ENCODE measurements around the gene RAB19. TPM values are rescaled to one million over a fixed set of nuclear protein-coding genes. Genes with fewer than 3 reads are reported as not detected.

The RAB19 gene
- total and polyA plus RNA-seq, 2 donors (not counting 1 experiment from before 2014, with no cell fraction given): 0.37 to 1.1 TPM

- ATAC-seq (ENCODE audit: low read depth) (no peak), DNase-seq (no peak)
- H3K4me1 ChIP-seq (ENCODE audit: control insufficient read depth in 2 of 2, insufficient read depth in 2 of 2, low read length in 2 of 2): peaks cover 7 to 8% of the 10 kb centered on the region in 2 donors
- H3K27me3 ChIP-seq (replicated peaks in 1 of 4; ENCODE audit: control extremely low read depth in 1 of 4, control insufficient read depth in 3 of 4, insufficient read depth in 4 of 4, low read length in 3 of 4): no peaks in the 10 kb centered on the region
- no peaks in the 10 kb centered on the region for H3K9me3 Mint-ChIP-seq (ENCODE audit: insufficient read depth)
- peaks cover 3% of the 10 kb centered on the region for H3K79me2 ChIP-seq (ENCODE audit: control insufficient read depth, insufficient read depth, low read length)
- peaks cover 39% of the 10 kb centered on the region for H4K20me1 ChIP-seq (ENCODE audit: control insufficient read depth, insufficient read depth, low read length, poor library complexity, severe bottlenecking)
- peaks cover 16% of the 10 kb centered on the region for H3K4me1 Mint-ChIP-seq
- H2AFZ ChIP-seq (ENCODE audit: insufficient read depth, low read depth, low read length, poor library complexity, severe bottlenecking): no peak overlapping the region
- no peak overlapping the region for H3K27ac Mint-ChIP-seq
- peaks cover 13 to 60% of the 10 kb centered on the region in 2 experiments for H3K36me3 ChIP-seq (replicated peaks in 1 of 2; ENCODE audit: control extremely low read depth in 1 of 2, control insufficient read depth in 1 of 2, extremely low read depth in 1 of 2, insufficient read depth in 2 of 2, low read length in 1 of 2)
- TF ChIP-seq EZH2 (IDR thresholded peaks at IDR 0.05; ENCODE audit: borderline replicate concordance, insufficient read depth, low read depth, low read length, poor library complexity, severe bottlenecking) (no peak), CTCF (IDR thresholded peaks at IDR 0.05) (no peak)
- CTCF ChIA-PET: no interaction called here
- H3K9ac ChIP-seq (ENCODE audit: low read length): no peak overlapping the region
- POLR2A ChIA-PET: no interaction called here
- no peaks in the 10 kb centered on the region for H3K27me3 Mint-ChIP-seq
- H3K4me3 ChIP-seq (ENCODE audit: control extremely low read depth in 1 of 5, extremely low read depth in 1 of 5, insufficient read depth in 1 of 5, low read depth in 2 of 5, low read length in 4 of 5): no peak overlapping the region
- H3K27ac ChIP-seq (ENCODE audit: low read length in 2 of 2): no peak overlapping the region
- no peak overlapping the region for H3K4me2 ChIP-seq (replicated peaks; ENCODE audit: low read depth, low read length, poor library complexity, severe bottlenecking)
- 85% methylated on average over 7 of the region's 8 CpGs for WGBS (ENCODE audit: insufficient coverage)
- H3K9me3 ChIP-seq (ENCODE audit: control extremely low read depth in 1 of 3, control insufficient read depth in 2 of 3, insufficient read depth in 1 of 3, low read length in 2 of 3): no peaks in the 10 kb centered on the region
- intact Hi-C loops (cut with micrococcal nuclease): no loop called here
- no peak overlapping the region for H3K4me3 Mint-ChIP-seq
These were observed 50.8 kb downstream of the RAB19 start for GRCh38 chr7:140454657-140455015.

DNA sequence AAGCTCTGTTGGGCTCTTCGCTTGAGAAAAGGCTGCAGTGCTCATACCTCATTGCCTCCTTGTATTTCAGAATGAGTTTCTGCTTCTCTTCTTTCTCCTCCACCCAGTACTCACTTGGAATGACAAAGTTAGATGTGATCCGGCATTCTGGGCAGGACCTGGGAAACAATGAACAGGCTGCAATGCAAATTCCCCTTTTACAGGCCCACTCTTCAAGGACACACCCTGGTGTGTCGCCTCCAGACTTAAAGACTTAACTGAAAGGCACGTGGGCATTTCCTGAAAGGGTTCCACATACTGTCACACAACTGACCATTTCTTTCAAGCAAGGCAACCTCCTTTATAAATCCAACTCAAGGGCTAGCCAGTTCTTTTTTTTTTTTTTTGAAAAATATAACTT is 51.9 kb downstream of the RAB19 start:
- H3K9ac ChIP-seq (ENCODE audit: low read length): no peak overlapping the region
- no peak for DNase-seq
- CTCF ChIA-PET: interaction anchor here (0.7 kb wide), 1 partner anchor 1073 kb away, joined by 3 read pairs; no protein-coding TSS in a partner anchor
- H3K4me2 ChIP-seq (replicated peaks; ENCODE audit: low read depth, low read length, poor library complexity, severe bottlenecking): no peak overlapping the region
- intact Hi-C loops (cut with micrococcal nuclease): no loop called here
- Mint-ChIP-seq H3K27ac (no peak overlapping the region), H3K4me3 (no peak overlapping the region), H3K9me3 (ENCODE audit: insufficient read depth) (no peaks in the 10 kb centered on the region), H3K27me3 (no peaks in the 10 kb centered on the region), H3K4me1 (peaks cover 8% of the 10 kb centered on the region)
- no peak for TF ChIP-seq EZH2 (IDR thresholded peaks at IDR 0.05; ENCODE audit: borderline replicate concordance, insufficient read depth, low read depth, low read length, poor library complexity, severe bottlenecking)
- no peak for TF ChIP-seq CTCF (IDR thresholded peaks at IDR 0.05)
- WGBS (ENCODE audit: insufficient coverage): 95% methylated on average over 3 of the region's 4 CpGs
- POLR2A ChIA-PET: interaction anchor here (0.5 kb wide), 1 partner anchor 11 kb away, joined by 5 read pairs; no protein-coding TSS in a partner anchor
- peaks cover 43% of the 10 kb centered on the region for H4K20me1 ChIP-seq (ENCODE audit: control insufficient read depth, insufficient read depth, low read length, poor library complexity, severe bottlenecking)
- H3K4me3 ChIP-seq (ENCODE audit: control extremely low read depth in 1 of 5, extremely low read depth in 1 of 5, insufficient read depth in 1 of 5, low read depth in 2 of 5, low read length in 4 of 5): no peak overlapping the region
- no peaks in the 10 kb centered on the region for H3K4me1 ChIP-seq (ENCODE audit: control insufficient read depth in 2 of 2, insufficient read depth in 2 of 2, low read length in 2 of 2)
- ATAC-seq (ENCODE audit: low read depth): no peak
- peaks cover 8% of the 10 kb centered on the region for H3K79me2 ChIP-seq (ENCODE audit: control insufficient read depth, insufficient read depth, low read length)
- no peaks in the 10 kb centered on the region for H3K9me3 ChIP-seq (ENCODE audit: control extremely low read depth in 1 of 3, control insufficient read depth in 2 of 3, insufficient read depth in 1 of 3, low read length in 2 of 3)
- no peak overlapping the region for H3K27ac ChIP-seq (ENCODE audit: low read length in 2 of 2)
- H3K27me3 ChIP-seq (replicated peaks in 1 of 4; ENCODE audit: control extremely low read depth in 1 of 4, control insufficient read depth in 3 of 4, insufficient read depth in 4 of 4, low read length in 3 of 4): no peaks in the 10 kb centered on the region
- peaks cover 17 to 66% of the 10 kb centered on the region in 2 experiments for H3K36me3 ChIP-seq (replicated peaks in 1 of 2; ENCODE audit: control extremely low read depth in 1 of 2, control insufficient read depth in 1 of 2, extremely low read depth in 1 of 2, insufficient read depth in 2 of 2, low read length in 1 of 2)
- H2AFZ ChIP-seq (ENCODE audit: insufficient read depth, low read depth, low read length, poor library complexity, severe bottlenecking): no peak overlapping the region
